Measurements from ENCODE around the gene ZBTB34.

- TF ChIP-seq EZH2 (IDR thresholded peaks at IDR 0.05) (no peak), POLR2AphosphoS5 (IDR thresholded peaks at IDR 0.05; ENCODE audit: borderline replicate concordance, low read depth, low read length) (no peak)
Observed at GRCh38 chr9:126838055-126838811, 22.2 kb upstream of the ZBTB34 start.

All from SK-N-MC (cell line).